ENCODE data around the gene MED12L.

DNA sequence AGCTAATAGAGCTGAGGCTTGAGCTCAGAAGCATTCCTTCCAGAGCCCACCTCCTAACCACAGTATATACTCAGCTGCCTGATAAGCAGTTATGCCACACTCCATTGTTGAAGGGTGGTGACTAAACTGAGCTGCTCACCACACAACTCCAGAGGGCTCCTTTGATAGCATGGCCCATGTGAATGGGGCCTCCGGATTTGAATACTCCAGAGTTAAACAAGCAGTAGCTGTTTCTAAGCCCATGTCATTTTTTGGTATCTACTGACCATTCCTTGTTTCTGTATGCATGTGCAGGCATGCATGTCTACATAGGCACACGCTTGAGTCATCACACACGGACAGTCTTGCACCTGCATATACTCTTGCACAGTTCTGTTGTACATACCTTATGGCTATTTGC lies 346.5 kb downstream of the MED12L start:
- TF ChIP-seq, protein P1, sequence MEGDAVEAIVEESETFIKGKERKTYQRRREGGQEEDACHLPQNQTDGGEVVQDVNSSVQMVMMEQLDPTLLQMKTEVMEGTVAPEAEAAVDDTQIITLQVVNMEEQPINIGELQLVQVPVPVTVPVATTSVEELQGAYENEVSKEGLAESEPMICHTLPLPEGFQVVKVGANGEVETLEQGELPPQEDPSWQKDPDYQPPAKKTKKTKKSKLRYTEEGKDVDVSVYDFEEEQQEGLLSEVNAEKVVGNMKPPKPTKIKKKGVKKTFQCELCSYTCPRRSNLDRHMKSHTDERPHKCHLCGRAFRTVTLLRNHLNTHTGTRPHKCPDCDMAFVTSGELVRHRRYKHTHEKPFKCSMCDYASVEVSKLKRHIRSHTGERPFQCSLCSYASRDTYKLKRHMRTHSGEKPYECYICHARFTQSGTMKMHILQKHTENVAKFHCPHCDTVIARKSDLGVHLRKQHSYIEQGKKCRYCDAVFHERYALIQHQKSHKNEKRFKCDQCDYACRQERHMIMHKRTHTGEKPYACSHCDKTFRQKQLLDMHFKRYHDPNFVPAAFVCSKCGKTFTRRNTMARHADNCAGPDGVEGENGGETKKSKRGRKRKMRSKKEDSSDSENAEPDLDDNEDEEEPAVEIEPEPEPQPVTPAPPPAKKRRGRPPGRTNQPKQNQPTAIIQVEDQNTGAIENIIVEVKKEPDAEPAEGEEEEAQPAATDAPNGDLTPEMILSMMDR (IDR thresholded peaks at IDR 0.05; ENCODE audit: poor library complexity), result no peak
- TF ChIP-seq EZH2 (IDR thresholded peaks at IDR 0.05; ENCODE audit: borderline replicate concordance), result no peak
